Suppressor macrophage treated with lipopolysaccharide for 4 hours (primary cell): Measurements from ENCODE around the gene LAYN.
A peak's percentile ranks its signal among the peaks of the same experiment; 100 is the strongest.

ENCODE experiments used
- DNase-seq: peaks from one replicate; pipeline ENCODE4 v3.0.0-alpha.2; 2020

LAYN gene

GRCh38 chr11:111531687-111532364 lies 8.7 kb upstream of the LAYN start:
- peak; percentile 93 for DNase-seq

GRCh38 chr11:111532365-111532709 lies 8.2 kb upstream of the LAYN start:
- peak; percentile 31 for DNase-seq

GRCh38 chr11:111535281-111535680 lies 5.2 kb upstream of the LAYN start:
- no peak for DNase-seq

- DNase-seq: no peak
Measured at GRCh38 chr11:111537336-111537860, 3.1 kb upstream of the LAYN start.

- DNase-seq: no peak
Measured at GRCh38 chr11:111538407-111539114, 2.0 kb upstream of the LAYN start.

GRCh38 chr11:111539426-111540113 lies 950 bp upstream of the LAYN start:
- DNase-seq: no peak

GRCh38 chr11:111540937-111541253 lies 375 bp downstream of the LAYN start:
- no peak for DNase-seq

- peak; percentile 35 for DNase-seq
Measured at GRCh38 chr11:111541254-111542061, 938 bp downstream of the LAYN start.

GRCh38 chr11:111542606-111543275 lies 2.2 kb downstream of the LAYN start:
- no peak for DNase-seq

GRCh38 chr11:111548525-111548924 lies 8.0 kb downstream of the LAYN start:
- no peak for DNase-seq

GRCh38 chr11:111549196-111549868 lies 8.8 kb downstream of the LAYN start:
- DNase-seq: no peak

GRCh38 chr11:111549869-111550203 lies 9.3 kb downstream of the LAYN start:
- DNase-seq: no peak

- DNase-seq: no peak
Measured at GRCh38 chr11:111550258-111550657, 9.7 kb downstream of the LAYN start.

GRCh38 chr11:111554532-111554931 lies 14.0 kb downstream of the LAYN start:
- DNase-seq: no peak

GRCh38 chr11:111555255-111555654 lies 14.7 kb downstream of the LAYN start:
- no peak for DNase-seq

GRCh38 chr11:111557425-111558111 lies 17.0 kb downstream of the LAYN start:
- DNase-seq: no peak

GRCh38 chr11:111559800-111560464 lies 19.4 kb downstream of the LAYN start:
- no peak for DNase-seq

GRCh38 chr11:111560800-111561199 lies 20.3 kb downstream of the LAYN start:
- no peak for DNase-seq

GRCh38 chr11:111561306-111561705 lies 20.8 kb downstream of the LAYN start:
- no peak for DNase-seq

GRCh38 chr11:111561791-111562325 lies 21.3 kb downstream of the LAYN start:
- peak; percentile 17 for DNase-seq
